GM21619 (cell line): ENCODE results near the gene PLS3.
"Not testable (repeated sequence)": the region's sequence is repeated elsewhere in the genome, so short reads cannot be mapped to it uniquely, and the experiment has no call there.

Source experiments
- ATAC-seq: cut with Tn5 transposase; IDR thresholded peaks from one replicate; pipeline ENCODE4 v1.9.1; 2021; ENCODE audit not compliant: unreplicated experiment

PLS3 gene, protein sequence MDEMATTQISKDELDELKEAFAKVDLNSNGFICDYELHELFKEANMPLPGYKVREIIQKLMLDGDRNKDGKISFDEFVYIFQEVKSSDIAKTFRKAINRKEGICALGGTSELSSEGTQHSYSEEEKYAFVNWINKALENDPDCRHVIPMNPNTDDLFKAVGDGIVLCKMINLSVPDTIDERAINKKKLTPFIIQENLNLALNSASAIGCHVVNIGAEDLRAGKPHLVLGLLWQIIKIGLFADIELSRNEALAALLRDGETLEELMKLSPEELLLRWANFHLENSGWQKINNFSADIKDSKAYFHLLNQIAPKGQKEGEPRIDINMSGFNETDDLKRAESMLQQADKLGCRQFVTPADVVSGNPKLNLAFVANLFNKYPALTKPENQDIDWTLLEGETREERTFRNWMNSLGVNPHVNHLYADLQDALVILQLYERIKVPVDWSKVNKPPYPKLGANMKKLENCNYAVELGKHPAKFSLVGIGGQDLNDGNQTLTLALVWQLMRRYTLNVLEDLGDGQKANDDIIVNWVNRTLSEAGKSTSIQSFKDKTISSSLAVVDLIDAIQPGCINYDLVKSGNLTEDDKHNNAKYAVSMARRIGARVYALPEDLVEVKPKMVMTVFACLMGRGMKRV

DNA sequence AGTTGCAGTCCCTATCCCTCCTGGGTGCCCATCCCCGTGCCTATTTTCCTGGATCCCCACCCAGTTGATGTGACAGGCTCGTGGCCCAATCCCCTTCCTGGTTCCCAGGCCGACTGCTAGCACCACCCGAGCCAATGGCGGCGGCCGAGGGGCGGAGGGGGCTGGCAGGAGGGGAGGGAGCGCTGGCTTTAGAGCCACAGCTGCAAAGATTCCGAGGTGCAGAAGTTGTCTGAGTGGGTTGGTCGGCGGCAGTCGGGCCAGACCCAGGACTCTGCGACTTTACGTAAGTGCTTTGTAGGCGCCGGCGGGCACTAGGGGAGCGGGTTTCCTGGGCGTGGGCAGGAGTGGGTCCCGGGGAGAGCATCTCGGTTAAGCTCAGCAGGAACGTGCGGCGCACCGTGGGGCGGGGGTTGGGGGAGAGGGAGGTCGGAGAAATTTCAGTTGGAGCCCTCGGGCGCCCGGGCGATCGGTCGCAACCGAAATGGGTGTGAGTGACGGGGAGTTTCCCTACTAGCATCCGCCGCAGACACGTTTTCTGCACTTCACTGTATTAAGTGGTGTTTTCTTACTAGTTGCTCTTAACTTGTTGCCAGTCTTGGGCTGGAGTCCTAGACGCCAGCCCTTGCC is at the start of gene PLS3:
Gene PLS3, plus strand, starts transcription at position 197 of the 627 bp plus-strand sequence. CDS start 49,077 bp downstream, outside the sequence.
- ATAC-seq: no peak

DNA sequence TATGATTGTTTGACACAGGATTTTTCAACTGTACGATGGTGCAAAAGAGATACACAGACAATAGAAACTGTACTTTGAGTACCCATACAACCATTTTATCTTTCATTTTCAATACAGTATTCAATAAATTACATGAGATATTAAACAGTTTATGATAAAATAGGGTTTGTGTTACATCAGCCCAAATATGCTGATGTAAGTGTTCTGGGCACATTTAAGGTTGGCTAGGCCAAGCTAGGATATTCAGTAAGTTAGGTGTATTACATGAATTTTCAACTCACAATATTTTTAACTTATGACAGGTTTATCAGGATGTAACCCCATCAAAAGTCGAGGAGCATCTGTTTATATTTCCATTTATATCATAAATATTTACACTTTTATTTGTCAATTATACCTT is 42.9 kb upstream of the PLS3 start:
- ATAC-seq: no peak

DNA sequence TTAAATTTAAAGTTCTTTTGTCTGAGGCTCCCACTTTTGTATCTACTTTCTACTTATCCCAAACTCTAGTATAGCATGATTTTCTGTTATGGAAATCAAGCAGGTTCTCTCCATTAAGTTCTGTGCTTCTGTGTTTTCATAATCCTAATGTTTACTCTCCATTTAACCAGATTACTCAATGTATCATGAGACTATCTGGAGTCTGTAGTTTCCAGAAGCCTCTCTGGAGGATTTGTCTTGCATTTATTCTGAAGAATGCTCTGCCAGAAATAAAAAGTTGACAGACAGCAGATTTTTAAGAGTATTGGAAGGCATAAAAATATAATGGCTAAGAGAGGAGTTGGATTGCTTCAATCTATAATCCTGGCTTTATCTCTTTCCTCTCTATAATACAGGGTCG is 39.2 kb upstream of the PLS3 start:
- ATAC-seq: no peak

DNA sequence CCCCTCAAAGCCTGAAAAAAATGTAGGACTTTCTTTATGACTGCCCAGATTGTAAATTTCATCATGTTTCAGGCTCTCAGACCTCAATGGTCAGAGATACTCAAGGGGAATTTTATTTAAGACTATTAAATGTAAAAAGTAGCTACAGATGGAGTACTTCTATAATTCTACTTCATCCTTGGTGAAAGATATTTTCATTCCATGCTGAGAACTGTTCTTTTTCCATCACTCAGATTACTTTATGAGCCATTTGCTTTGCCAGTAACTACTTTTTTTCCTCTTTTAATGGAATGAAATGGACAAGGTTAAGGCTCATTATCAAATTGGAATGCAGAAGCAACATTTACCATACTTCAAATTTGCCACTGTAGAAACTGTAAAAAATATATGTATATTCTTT is 38.0 kb upstream of the PLS3 start:
- ATAC-seq: no peak

DNA sequence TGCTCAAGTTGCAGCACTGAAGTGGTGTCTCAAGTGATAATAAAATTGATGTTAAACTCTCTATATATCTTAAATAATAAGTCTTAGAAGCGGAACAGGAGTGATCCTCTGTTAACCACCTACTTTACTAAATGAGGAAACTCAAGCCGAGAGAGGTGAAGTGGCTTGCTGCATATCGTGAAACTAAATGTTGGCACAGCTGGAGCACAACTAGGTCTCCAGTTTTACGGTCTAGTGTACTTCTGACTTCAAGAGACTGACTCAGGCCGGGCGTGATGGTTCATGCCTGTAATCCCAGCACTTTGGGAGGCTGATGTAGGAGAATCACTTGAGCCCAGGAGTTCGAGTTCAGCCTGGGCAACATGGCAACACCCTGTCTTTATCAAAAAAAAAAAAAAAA is 35.5 kb upstream of the PLS3 start:
- ATAC-seq: no peak

DNA sequence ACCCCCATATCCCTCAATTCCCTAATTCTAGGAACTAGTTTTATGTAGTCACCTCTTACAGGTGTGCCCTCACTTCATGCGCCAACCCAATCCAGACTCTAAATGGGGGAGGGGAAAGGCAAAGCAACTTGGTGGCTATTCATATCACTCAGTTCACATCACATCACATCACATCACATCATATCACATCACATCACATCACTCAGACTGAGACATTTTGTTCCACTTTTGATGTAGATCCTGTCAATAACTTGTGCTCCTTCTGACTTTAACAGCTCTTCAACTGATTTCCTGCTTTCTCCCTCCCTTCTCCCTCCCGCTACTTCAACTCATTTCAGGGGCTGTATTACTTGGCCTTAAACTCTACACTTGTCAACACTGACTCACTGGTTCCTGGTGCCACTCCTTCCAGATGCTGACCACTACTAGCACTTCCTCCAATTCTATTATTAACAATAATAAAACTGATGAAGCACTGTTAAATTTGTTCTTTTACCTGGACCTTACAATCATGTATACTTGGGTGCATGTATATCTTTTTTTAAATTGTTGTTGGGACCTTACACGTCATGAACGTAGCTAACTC is 29.1 kb upstream of the PLS3 start:
- no peak for ATAC-seq

DNA sequence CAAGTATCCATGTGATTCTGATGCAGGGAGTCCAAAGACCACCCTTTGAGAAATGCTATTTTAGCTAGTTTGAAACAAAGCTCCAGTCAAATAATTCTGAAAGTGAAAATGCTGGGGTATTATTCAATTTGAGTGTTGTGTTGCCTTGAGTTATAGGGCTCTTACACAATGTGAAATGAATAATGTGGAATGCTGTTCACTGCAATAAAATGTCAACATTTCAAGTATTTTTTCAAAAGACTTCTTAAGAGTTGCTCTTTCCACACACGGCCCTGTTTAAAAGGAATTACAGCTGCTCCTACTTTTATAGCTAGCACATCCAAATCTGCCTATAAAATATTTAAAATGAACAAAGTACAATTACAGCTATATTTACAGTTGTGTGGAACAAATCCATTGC is 27.5 kb upstream of the PLS3 start:
- ATAC-seq: no peak

DNA sequence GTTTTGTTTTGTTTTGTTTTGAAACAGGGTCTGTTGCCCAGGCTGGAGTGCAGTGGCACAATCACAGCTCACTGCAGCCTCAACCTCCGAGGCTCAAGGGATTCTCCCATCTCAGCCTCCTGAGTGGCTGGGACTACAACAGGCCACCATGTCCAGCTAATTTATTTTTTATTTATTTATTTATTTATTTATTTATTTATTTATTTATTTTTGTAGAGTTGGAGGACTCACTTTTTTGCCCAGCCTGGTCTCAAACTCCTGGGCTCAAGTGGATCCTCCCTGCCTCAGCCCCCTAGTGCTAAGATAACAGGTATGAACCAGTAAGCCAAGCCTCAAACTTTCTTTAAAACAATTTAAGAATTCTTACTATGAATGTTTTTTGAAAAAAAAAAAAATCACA is 26.6 kb upstream of the PLS3 start:
- no peak for ATAC-seq

DNA sequence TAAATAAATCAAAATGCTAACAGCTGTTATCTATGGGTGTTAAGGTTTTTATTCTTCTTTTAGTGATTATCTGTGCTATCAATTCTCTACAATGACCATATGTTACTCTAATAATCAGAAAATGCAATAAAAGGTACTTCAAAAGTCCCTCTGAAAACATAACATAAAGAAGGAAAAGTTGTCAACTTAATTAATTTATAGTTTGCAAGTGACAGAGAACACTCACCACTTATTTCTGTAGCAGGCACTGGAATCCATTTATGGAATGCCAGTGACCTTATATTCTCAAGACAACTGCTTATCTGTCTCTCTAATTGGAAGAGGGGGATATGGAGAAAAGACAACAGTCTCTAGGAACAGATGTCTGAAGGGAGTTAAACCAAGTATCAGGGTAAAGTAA is 25.6 kb upstream of the PLS3 start:
- no peak for ATAC-seq

DNA sequence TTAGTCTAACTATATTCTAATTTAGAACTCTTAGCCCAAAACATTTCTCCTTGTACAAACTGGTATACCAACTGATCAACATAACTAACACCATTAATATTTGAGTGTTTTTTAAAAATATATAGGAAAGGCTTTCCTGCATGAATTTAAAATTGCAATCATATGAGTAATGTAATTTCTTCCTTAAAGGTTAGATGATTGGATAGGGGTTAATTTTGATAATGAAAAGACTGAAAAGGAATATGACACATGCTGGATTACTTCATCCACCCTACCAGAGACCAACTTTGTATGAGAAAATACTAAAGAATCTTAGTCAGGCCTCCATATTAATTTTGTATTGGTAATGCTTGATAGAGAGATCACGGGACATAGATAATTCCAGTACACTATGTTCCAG is 25.1 kb upstream of the PLS3 start:
- no peak for ATAC-seq

DNA sequence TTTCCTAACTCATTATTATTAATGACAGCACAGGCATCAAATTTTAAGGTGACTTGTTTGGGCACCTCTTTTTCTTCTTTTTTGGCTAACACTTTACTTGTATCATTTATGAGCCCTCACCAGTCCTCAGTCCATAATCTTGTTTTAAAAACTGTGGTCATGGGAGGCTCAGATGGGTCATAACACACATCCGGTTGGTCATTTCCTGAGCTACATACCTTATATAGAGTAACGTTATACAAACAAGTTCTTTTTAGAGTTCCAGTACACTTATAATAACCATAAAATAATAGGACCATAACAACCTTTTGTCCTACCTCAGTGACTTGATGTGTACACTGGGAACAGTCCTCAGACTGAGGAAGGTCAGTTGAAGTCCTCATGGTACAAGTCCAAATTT is 21.1 kb upstream of the PLS3 start:
- no peak for ATAC-seq

DNA sequence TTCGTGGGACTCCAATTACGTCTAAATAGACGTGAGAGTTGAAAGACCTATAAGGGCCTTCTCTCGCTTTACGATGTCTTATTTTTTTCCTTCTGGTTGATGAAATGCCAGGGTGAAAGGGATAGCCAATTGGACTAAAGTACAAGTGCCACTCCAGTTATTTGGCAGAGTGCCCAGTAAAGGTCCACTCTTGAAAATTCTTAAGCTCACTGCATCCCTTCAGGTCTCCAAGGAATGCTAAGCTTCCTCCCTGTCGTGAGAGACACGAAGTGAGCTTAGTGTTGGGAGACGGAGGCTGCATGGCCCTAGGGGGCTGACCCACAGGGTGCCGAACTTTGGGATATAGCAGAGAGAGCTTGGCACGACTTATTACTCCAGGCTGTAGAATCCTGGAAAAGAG is 19.9 kb upstream of the PLS3 start:
- ATAC-seq: not testable (repeated sequence)

DNA sequence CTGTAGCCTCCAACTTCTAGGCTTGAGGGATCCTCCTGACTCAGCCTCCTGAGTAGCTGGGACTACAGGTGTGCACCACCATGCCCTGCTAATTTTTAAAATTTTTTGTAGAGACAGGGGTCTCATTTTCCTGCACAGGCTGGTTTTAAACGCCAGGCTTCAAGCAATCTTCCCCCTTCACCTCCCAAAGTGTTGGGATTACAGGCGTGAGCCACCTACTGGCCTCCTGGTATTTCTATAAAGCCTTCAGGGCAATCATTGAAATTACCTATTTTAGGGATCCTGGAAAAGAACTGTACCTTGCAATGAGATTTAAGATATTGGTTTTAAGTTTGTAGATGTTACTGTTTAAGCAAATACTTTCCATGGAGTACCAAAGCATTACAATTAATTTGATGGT is 13.5 kb upstream of the PLS3 start:
- ATAC-seq: no peak

DNA sequence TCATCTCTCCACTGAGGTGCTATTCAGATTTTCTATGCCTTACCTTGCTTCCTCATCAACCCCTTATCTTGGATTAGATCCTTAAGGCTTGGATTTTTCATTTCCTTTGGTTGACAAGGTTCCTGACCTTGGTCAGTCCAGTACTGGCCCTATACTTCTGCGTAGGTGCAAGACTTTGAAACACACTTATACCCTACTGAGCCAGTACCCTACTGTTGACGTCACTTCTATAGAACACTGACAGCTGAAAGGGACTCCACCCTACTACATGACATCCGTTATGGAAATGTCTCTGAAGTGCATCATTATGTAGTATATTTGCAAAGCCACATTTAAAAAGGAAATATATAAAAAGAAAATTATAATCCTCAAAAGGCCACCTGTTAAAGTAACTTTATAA is 12.0 kb upstream of the PLS3 start:
- ATAC-seq: no peak

DNA sequence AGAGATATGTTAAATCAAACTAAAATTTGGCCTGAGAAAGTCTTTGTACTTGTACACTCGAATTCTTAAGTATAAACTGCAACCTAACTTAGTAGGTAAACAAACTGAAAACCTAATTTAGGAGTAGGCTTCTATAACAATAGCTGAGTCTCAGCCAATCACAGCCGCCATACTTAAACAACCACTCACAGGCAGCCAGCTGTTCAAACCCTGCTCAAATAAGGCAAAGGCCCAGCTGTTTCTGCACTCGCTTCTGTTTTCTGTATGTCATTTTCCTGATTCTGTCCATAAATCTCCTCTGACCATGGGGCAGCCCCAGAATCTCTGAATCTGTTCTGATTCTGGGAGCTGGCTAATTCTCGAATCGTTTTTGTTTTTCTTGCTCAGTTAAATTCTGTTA is 7.8 kb upstream of the PLS3 start:
- no peak for ATAC-seq

DNA sequence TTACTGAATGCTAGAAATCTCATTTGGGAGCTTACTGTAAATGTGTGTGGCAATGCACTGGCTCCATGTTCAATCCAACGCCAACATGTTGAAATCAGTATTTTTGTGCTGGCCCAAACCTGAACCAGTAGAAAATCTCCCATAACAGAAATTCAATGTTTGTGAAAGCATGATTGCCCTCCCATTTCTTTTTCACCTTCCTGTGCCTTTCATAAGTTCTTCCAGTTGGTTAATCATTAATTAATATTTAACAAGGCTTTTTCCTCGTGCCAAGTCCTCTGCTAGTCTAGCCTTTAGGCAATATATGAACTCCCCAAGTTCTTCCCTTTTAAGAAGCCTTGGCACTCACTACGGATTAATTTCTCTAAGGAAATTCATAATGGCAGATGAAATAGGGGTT is 1.3 kb upstream of the PLS3 start:
- no peak for ATAC-seq

DNA sequence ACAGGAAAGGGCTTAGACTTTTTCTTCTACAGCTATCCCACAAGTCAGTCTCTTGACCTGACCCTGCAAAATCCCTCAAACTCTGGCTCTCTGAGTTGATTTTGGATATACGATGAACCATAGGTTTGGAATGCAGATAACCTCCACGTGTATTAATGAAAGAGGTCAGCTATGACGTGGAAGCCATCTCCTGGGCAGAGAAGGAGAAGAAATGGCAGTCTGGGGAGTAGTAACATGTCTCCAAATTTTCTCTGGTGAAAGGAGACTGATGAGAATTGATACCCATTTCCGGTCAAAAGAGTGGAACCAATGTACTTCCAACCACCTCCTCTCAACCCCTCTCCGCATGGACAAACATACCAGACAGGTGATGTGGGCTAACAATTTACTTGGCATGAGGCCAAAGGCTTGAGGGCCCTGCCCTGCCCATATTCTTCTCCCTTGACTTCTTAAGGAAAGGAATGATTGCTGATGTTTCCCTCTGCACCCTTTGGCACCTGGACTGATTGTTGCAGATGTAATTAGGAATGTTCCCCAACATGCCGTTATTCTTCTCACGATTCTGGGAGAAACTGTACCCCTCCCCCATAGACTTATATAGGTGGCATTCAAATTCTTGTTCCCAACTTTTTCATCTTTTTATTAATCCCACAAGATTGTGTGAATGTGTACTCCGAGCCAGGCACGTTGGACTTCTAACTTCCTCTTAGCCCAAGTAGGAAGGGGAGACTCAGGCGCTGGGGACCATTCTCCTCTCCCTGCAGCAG is 580 bp upstream of the PLS3 start:
- ATAC-seq: no peak

DNA sequence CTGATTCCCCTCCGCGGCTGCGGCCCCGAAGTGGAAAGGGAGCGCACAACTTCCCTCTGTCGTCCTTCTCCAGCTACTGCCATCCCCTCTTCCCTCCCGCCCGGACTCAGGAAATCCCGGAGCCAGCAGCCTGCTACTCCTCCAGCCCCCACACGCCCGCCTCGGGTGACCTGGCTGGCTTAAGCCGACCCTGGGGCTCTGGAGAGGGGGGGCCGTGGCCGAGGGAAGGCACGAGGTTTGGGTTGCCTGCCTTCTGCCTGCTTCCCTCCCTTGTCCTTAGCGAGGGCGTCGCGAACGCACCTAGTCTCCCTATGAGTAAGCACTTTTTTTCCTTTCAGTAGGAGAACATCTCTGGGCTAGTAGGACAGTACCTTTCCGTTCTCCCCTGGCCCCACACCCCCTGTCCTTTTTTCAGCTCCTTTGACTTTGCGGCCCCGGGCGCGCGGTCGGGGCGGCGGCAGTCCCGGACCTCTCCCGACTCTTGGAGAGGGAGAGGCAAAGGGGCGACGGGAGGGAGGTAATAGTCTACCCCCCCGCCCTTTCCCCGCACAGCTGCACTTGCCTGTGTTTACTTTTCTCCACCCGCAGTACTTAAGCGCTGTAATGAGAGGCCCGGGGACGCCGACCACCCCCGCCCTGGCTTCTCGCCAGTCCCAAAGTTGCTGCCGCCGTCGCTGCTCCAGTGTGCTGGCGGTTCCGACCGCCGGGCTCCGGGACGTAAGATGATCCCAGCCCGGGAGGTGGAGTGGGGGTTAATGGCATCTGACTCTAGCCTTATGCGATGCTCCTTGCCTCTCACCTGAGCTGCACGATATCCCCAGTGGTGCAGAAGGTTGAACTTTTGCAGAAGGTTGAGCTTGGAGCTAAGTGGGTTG is 868 bp downstream of the PLS3 start:
- no peak for ATAC-seq

DNA sequence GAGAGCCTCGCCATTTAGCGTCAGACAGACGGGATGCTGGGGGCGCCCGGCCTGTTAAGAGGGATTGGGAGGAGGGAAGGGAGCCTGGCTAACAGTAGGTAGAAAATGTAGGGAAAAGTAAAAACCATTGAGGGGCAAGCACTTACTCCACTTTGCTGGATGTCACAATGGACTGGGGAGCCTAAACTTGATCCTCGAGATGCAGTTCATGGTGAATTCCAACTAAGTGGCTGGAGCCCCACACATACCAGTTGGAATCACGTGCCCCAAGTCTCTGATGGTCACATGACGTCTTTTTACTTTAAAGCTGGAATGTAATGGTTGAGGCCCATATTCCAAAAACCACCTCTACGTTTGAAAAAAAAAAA is 1.5 kb downstream of the PLS3 start:
- ATAC-seq: no peak

DNA sequence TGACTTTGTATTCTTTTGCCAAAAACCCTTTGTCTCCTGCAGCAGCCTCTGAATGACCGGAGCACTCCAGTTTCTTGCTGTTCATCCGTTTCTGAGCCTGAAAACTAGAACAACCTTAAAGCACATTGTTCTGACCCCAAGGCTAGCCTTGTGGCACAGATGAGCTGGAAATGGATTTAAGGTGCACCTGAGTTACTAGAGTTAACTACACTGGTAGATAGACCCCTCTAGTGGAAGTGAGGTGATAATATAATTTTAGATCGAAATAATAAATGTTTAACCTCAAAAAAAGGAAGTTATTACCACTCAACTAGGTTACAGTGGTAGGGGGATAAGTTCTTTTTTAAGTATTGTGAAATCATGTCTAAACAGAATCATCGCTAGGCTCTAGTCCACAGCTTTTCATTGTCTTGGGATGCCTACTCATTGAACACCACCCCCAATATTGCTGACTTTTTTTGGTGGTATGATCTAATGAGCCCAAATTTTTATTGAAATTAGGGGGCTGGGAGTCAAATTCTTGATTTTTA is 2.7 kb downstream of the PLS3 start:
- no peak for ATAC-seq
